Suprapubic skin (tissue), 4 donors: Measurements from ENCODE around the gene SEMA3C.

ENCODE experiments used
- CTCF ChIP-seq, 2 donors: fragments of 200-600 bp in 1 of 2; fragments of 450-650 bp in 1 of 2; sonication (generic) in 1 of 2; IDR thresholded peaks; one replicate each; pipeline ENCODE4 v1.5.1; 2016 to 2019; ENCODE audit warnings: antibody characterized with exemption in 2 of 2, mild to moderate bottlenecking in 1 of 2, moderate library complexity in 1 of 2
- EP300 ChIP-seq: sonication (generic); formaldehyde crosslinking; IDR thresholded peaks from one replicate; pipeline ENCODE4 v1.6.1; 2017; ENCODE audit warnings: antibody characterized with exemption
- POLR2A ChIP-seq, 2 donors: fragments of 450-650 bp; IDR thresholded peaks; one replicate each; pipeline ENCODE4 v1.6.1; 2017; ENCODE audit warnings: antibody characterized with exemption in 2 of 2, mild to moderate bottlenecking in 2 of 2, moderate library complexity in 2 of 2
- POLR2AphosphoS5 ChIP-seq, 3 donors: sonication (generic); formaldehyde crosslinking; IDR thresholded peaks; one replicate each; pipeline ENCODE4 v1.6.1; 2017; ENCODE audit warnings: antibody characterized with exemption in 3 of 3

GRCh38 chr7:80842022-80842790, 76.6 kb downstream of the SEMA3C start:
- no peak for TF ChIP-seq CTCF (IDR thresholded peaks at IDR 0.05)
- TF ChIP-seq POLR2A (IDR thresholded peaks at IDR 0.05) = no peak
- TF ChIP-seq EP300 = no peak
- TF ChIP-seq POLR2AphosphoS5 (IDR thresholded peaks at IDR 0.05) = no peak
